GM18526 (cell line): ENCODE measurements around the gene TLR10.

ENCODE experiments used
- POLR2A ChIP-seq: IDR thresholded peaks from 3 replicates; pipeline ENCODE4 v1.6.1; 2011; ENCODE audit not compliant: insufficient read length; ENCODE audit errors: extremely low read depth

Gene TLR10

GRCh38 chr4:38805530-38806145 is 22.8 kb upstream of the TLR10 start:
- no peak for TF ChIP-seq POLR2A

DNA sequence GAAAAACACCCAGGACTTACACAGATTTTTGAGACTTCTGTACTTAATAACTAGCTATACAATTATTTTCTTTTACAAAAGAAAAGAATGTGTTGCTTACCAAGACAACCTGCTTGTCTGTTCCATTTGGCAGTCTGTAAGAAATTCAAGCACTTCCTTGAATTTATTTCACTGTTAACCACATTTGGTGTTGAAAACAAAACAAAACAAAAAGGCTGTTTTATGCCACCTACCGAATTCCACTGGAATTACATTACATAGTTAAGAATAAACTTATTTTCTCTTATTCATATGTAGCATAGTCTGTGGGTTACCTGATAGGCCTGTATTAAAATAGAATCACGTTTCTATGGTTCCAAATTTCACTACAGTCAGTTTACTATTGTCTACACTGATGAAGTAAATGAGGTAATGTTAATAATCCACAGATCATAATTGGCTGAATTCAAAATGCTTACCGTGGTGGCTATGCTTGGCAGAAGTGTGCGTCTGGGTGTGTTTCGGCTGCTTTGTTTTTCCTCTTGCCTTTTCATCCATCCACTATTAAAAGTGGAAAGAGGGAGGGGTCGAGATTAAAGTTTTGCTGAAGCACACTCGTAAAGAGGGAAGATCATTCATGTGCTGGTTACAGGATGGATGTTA is 22.0 kb upstream of the TLR10 start, which contains the start of gene TLR1:
Gene TLR1 (minus strand): TSS at position 138 of the 642 bp plus-strand sequence. CDS start 5,960 bp downstream, outside the sequence.
- no peak for TF ChIP-seq POLR2A

GRCh38 chr4:38803833-38804653 is 21.3 kb upstream of the TLR10 start:
- TF ChIP-seq POLR2A: no peak

GRCh38 chr4:38802561-38803355 is 20.0 kb upstream of the TLR10 start:
- no peak for TF ChIP-seq POLR2A

DNA sequence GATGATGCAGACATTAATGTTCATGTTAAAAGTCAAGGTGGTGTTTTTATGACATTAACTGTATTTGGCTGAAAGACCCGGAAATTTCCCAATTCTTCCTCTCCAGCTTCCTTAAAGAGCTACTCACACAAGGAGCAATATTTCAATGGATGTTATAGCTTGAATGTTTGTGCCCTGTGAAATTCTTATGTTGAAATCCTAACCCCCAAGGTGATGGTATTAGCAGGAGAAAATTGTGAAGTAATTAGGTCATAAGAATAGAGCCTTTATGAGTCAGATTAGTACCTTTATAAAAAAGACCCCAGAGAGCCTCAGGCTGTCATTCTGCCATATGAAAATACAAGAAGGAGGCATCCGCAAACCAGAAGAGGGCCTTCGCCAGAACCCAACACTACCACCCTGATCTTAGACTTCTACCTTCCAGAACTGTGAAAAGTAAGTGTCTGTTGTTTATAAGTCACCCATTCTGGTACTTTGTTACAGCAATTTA is 18.2 kb upstream of the TLR10 start:
- no peak for TF ChIP-seq POLR2A

DNA sequence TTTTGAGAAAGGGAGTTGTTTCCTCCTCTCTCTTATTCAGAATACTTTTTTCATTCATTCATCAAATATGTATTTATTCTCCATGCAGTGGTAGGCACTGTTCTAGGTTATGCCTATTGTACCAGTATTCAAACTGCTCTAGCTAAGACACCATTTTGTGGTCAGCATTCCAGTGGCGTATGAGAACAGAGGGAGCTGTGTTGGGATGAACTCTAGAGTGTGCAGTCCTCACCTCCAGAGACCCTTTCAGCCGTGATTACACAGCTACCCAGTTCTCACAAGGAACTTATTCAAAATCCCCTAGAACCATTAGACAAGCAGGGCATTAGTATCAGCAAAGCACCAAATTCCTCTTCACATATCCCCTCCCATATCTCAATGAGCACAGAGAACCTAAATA is 17.6 kb upstream of the TLR10 start:
- no peak for TF ChIP-seq POLR2A

DNA sequence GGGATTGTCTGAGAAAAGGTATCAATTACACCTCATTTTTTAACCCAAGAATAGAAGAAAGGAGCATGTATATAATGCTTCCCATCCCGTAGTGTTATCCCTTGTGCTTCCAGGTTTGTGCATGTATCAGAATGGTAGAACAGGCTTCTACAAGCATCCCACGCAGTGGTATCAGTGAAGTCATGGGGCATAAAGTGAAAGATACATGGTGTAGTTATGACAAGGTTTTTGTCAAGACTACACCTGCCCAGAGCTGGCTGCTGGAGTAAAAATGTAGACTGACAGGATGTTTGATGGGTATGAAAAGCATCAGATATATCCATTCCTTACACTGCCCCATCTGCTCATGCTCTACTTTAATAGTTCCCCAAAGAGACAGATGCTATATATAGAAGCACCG is 12.3 kb upstream of the TLR10 start:
- TF ChIP-seq POLR2A: no peak

GRCh38 chr4:38794051-38794450 is 11.3 kb upstream of the TLR10 start:
- no peak for TF ChIP-seq POLR2A

- no peak for TF ChIP-seq POLR2A
These were observed 8.2 kb upstream of the TLR10 start for GRCh38 chr4:38791010-38791409.

DNA sequence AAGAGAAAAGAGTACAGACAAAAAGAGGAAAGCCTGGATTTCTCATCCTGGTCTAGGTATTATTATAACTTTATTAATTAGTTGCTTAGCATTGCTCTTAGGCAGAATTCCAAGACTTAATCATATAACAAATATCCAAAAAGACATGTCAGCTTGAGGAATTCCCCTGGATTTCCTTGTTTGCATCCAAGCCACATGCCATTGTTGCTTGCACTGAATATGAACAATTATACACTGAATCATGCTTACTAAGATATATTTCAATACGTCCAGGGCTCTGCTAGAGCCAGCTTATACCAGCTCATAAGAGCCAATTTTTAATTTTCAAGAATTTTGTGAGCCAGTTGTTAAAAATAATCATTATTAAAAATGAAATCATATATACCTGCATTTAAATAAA is 5.5 kb upstream of the TLR10 start:
- no peak for TF ChIP-seq POLR2A

DNA sequence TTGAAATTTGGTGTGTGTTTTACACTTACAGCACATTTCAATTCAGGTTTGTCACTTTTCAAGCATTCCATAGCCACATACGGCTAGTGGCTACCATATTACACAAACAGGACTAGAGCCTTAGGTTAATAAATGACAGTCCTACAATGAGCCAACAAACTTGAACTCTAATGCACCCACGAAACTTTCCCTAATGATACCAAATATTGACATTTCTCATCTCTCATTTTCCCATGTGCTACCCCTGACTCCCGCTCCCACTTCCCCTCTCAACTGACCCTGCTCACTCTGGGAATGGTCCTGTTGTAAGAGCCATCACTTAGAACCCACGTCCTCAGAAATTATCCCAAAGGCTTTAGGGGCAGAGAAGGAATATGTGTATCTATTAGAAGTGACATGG is 4.9 kb upstream of the TLR10 start:
- TF ChIP-seq POLR2A: no peak

DNA sequence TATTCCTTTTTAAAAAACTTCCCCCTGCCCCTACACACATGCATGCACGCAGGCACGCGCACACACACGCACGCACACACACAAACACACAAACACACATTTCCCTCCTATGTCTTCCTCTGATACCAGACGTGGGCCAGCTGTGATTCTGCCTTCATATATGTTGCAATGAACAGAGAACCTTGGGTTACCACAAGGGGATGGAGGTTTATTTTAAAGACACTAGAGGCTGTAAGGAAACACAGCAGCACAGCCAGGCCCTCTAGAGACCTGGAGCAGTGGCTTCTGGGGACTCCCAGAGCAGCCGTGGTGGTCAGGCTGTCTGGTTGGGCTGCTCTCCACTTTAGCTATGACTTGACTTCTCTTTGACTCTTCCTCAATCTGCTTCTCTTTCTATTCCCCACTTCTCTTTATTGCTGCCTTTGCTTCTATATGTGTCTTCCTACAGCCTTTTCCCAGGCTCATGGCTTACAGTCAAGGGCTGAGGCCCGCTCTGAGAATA is 3.2 kb upstream of the TLR10 start:
- TF ChIP-seq POLR2A: no peak

- TF ChIP-seq POLR2A: no peak
These were observed 2.4 kb upstream of the TLR10 start for GRCh38 chr4:38785041-38785790.

GRCh38 chr4:38784141-38784540 is 1.4 kb upstream of the TLR10 start:
- TF ChIP-seq POLR2A: no peak

DNA sequence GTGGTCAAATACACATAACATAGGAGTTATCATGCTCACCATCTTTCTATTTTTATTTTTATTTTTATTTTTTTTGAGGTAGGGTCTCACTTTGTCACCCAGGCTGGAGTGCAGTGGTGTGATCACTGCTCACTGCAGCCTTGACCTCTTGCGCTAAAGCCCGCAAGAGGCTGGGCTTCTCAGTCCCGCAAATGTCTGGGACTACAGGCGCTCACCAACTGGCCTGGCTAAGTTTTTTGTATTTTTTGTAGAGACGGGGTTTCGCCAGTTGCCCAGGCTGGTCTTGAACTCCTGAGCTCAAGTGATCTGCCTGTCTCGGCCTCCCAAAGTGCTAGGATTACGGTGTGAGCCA is 295 bp upstream of the TLR10 start:
- TF ChIP-seq POLR2A: no peak

GRCh38 chr4:38781854-38782261 is 932 bp downstream of the TLR10 start:
- no peak for TF ChIP-seq POLR2A
